ENCODE data around the gene CELA3B. TPM values are rescaled to one million over a fixed set of nuclear protein-coding genes. Genes with fewer than 3 reads are reported as not detected.
A peak's percentile ranks its signal among the peaks of the same experiment; 100 is the strongest.
"Not testable (repeated sequence)": the region's sequence is repeated elsewhere in the genome, so short reads cannot be mapped to it uniquely, and the experiment has no call there.

The CELA3B gene, protein sequence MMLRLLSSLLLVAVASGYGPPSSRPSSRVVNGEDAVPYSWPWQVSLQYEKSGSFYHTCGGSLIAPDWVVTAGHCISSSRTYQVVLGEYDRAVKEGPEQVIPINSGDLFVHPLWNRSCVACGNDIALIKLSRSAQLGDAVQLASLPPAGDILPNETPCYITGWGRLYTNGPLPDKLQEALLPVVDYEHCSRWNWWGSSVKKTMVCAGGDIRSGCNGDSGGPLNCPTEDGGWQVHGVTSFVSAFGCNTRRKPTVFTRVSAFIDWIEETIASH
- total RNA-seq (ENCODE audit: low replicate concordance) = not detected in 2 replicates

DNA sequence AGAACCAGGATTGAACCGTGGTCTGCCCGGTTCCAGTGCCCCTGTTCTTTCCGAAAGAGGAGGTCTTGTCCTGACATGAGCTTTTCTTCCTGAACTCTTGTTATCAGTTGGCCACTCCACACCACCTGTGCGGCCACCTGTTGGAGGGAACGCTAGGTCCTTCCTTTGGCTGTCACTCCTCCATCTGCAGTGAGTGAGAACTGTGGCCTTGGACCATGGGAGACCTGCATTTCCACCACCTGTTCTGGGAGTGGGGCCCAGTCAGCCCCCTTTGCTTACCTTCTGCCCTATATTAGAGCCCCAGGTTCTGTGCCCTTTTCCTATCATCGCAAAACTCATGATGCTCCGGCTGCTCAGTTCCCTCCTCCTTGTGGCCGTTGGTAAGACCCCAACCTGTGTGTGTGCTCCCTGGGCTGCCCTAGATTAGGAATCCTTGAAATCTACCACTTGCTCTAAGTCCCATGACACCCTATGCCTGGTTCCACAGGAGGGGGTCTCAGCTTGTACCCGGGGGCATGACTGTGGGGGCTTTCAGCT, at the start of gene CELA3B:
CELA3B (plus strand) TSS at position 320 of the 537 bp plus-strand sequence; CDS start at position 338, 18 bp downstream.
- DNase-seq (ENCODE audit: low read depth); H3K4me3 ChIP-seq (ENCODE audit: low read depth, low read length): not testable (repeated sequence)

DNA sequence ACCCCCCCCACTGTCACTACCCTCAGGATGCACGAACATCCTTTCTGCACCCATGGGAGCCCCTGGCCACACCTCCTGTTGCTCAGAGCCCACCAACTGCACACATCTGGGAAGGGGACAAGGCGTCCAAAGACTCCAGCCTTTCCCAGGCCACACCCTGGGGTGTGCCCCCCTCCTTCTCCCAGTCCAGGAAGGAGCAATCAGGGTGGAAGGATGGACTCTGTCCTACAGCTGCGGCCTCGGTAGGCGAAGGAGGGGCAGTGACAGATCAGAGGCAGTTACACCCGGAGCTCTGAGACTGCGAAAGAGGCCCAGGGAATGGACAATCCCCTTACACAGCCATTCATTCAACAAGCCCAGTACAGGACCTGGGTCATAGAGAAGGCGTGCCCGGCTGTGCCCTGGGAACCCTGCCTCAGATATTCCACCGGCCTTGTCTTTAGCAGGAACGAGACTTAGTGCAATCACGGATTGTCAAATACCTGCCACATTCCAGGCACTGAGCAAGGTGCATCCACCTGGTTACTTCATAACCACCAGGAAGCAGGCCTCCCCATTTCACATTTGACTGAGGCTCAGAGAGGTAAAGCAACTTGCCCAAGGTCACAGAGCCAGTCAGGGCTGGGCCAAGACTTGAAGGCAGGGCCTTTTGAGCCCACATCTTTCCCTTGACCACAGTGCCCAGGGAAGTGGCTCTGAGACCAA, 49.1 kb upstream of the CELA3B start:
- no peak overlapping the region for H3K4me3 ChIP-seq (ENCODE audit: low read depth, low read length)

DNA sequence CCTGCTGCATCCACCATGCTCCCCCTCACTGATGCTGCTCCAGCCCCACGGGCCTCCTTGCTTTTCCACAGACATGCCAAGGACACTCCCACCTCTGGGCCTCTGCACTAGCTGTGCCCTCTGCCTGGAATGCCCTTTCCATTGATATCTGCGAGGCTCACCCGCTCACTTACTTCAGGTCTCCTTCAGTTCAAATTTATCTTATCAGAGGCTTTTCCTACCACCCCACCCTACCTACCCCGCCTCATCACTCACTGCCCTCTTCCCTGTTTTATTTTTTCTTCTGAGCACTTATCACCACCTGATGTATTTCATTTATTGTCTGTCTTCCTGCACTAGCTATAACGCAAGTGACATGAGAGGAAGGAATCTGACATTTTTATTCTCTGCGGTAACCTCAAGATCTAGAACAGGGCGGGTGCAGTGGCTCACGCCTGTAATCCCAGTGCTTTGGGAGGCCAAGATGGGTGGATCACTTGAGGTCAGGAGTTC, 46.7 kb upstream of the CELA3B start:
- TF ChIP-seq, protein P1, sequence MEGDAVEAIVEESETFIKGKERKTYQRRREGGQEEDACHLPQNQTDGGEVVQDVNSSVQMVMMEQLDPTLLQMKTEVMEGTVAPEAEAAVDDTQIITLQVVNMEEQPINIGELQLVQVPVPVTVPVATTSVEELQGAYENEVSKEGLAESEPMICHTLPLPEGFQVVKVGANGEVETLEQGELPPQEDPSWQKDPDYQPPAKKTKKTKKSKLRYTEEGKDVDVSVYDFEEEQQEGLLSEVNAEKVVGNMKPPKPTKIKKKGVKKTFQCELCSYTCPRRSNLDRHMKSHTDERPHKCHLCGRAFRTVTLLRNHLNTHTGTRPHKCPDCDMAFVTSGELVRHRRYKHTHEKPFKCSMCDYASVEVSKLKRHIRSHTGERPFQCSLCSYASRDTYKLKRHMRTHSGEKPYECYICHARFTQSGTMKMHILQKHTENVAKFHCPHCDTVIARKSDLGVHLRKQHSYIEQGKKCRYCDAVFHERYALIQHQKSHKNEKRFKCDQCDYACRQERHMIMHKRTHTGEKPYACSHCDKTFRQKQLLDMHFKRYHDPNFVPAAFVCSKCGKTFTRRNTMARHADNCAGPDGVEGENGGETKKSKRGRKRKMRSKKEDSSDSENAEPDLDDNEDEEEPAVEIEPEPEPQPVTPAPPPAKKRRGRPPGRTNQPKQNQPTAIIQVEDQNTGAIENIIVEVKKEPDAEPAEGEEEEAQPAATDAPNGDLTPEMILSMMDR (IDR thresholded peaks at IDR 0.05; ENCODE audit: insufficient read depth, low read length) = no peak
- peak; percentile 53 for DNase-seq (ENCODE audit: low read depth)
- no peak overlapping the region for H3K4me3 ChIP-seq (ENCODE audit: low read depth, low read length)

More for the DNA sequence above, 49.1 kb upstream of the CELA3B start:
- peak; percentile 79 for DNase-seq (ENCODE audit: low read depth)
- TF ChIP-seq, protein P1 (IDR thresholded peaks at IDR 0.05; ENCODE audit: insufficient read depth, low read length) = no peak

DNA sequence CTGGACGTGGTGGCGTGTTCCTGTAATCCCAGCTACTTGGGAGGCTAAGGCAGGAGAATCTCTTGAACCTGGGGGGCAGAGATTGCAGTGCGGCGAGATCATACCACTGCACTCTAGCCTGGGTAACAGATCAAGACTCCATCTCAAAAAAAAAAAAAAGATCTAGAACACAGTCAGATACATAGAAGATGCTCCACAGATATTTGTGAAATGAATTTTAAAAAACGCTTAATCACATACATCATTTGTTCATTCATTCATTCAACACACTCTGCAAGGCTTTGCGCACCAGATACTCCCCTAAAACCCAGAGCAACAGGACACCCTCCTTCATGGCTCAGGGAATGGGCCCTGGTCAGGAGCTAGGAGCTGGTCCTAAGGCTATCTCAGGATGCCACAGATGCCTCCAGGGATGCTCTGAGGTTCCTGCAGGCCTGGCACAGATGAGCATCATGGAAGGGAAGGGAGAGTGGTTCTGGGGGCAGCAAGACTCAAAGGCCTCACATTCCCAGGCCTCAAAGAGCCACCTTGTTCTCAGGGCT, 46.1 kb upstream of the CELA3B start:
- TF ChIP-seq, protein P1 (IDR thresholded peaks at IDR 0.05; ENCODE audit: insufficient read depth, low read length) = no peak
- no peak for DNase-seq (ENCODE audit: low read depth)
- no peak overlapping the region for H3K4me3 ChIP-seq (ENCODE audit: low read depth, low read length)

DNA sequence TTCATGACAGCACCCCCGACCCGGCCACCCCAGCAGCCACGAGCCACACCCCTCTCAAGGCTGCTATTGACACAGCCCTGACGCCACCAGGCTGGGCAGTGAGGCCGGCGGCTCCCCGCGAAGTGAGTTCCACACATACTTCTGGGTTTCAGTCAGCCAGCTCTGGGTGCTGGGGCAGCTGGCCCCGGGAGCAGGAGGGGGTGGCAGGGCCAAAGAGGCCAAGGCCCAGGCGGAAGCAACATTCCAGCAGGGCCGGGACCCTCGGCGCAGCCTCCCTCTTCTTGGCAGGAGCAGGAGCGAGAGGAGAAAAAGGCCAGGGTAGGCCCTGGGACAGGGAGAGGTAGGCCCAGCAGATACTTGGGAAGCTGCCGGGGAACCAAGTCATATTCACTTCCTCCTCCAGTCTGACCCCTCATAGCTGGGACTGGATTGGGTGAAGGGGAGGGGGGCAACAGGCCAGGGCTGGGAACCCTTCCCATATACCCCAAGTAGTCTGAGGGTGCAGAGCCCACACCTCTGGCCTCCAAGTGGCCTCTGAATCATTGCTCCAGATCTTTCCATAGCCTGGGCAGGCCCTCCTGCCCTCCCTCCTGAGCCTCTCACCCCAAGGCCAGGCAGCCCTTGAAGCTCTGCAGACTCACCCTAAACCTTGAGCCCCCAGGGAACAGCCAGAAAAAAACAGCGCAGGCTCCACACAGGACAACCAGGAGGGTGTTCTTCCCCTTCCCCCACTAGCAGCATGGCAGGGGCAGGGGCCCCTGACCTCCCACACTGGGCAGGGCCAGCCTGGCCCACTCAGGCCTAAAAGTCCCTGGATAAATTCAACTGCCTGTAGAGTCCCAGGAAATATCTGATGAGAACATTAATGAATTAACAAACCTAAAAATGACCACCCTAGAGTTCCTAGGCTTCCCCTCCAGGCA, 45.4 kb upstream of the CELA3B start:
- peak overlapping the region; percentile 22 for H3K4me3 ChIP-seq (ENCODE audit: low read depth, low read length)
- DNase-seq (ENCODE audit: low read depth) = peak; percentile 94
- TF ChIP-seq, protein P1 (IDR thresholded peaks at IDR 0.05; ENCODE audit: insufficient read depth, low read length) = no peak

DNA sequence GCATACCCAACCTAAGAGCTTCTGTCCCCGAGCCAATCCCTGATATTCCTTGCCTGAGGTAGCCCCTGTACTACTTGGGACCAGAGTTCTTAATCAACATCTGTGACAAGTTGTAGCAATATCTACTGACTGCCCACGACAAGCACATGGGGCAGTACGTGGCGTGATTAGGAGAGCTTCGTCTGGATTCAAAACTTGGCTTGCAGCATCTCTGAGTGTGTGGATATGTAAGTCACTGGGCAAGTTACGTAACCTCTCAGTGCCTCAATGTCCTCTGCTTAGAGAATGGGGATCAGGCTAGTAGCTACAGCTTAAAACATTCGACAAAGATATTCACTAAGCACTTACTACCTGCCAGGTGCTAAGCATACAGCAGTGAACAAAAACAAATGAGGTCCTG, 44.7 kb upstream of the CELA3B start:
- TF ChIP-seq, protein P1 (IDR thresholded peaks at IDR 0.05; ENCODE audit: insufficient read depth, low read length) = no peak
- DNase-seq (ENCODE audit: low read depth) = peak; percentile 95
- H3K4me3 ChIP-seq (ENCODE audit: low read depth, low read length) = no peak overlapping the region
